ENCODE results near the gene ZNF740. TPM values are rescaled to one million over a fixed set of nuclear protein-coding genes. Genes with fewer than 3 reads are reported as not detected.

ZNF740 gene
- polyA plus RNA-seq, 1 donor from 2014 or later = 24.3 TPM

GRCh38 chr12:53234271-53234914 lies 53.9 kb downstream of the ZNF740 start:
- Histone ChIP-seq H3K27me3 (ENCODE audit: insufficient read depth, low read depth, low read length) (peaks cover 21% of the 10 kb centered on the region), H3K9me2 (ENCODE audit: insufficient read depth, low read length) (no peaks in the 10 kb centered on the region), H2AFZ (ENCODE audit: low read depth, low read length) (no peak overlapping the region), H3K9me3 (ENCODE audit: low read length) (no peaks in the 10 kb centered on the region), H4K20me1 (ENCODE audit: insufficient read depth) (no peaks in the 10 kb centered on the region), H3K9ac (ENCODE audit: low read length) (no peak overlapping the region), H3K4me2 (ENCODE audit: low read length) (no peak overlapping the region), H3F3A (ENCODE audit: insufficient read depth, low read length, poor library complexity, severe bottlenecking) (no peaks in the 10 kb centered on the region), H3K27ac (ENCODE audit: low read length) (no peak overlapping the region), H3K36me3 (ENCODE audit: insufficient read depth, low read length) (no peaks in the 10 kb centered on the region), H3K79me2 (replicated peaks; ENCODE audit: insufficient read depth, low read length) (no peaks in the 10 kb centered on the region), H3K4me3 (ENCODE audit: low read length) (no peak overlapping the region)
- no peak for TF ChIP-seq SMC3 (conservative IDR thresholded peaks at IDR 0.05; ENCODE audit: poor library complexity)

GRCh38 chr12:53235164-53235563 lies 54.6 kb downstream of the ZNF740 start:
- Histone ChIP-seq H3F3A (ENCODE audit: insufficient read depth, low read length, poor library complexity, severe bottlenecking) (no peaks in the 10 kb centered on the region), H3K9me2 (ENCODE audit: insufficient read depth, low read length) (no peaks in the 10 kb centered on the region), H3K4me3 (ENCODE audit: low read length) (no peak overlapping the region), H3K9ac (ENCODE audit: low read length) (no peak overlapping the region), H3K4me2 (ENCODE audit: low read length) (no peak overlapping the region), H3K36me3 (ENCODE audit: insufficient read depth, low read length) (no peaks in the 10 kb centered on the region), H3K27me3 (ENCODE audit: insufficient read depth, low read depth, low read length) (peaks cover 21% of the 10 kb centered on the region), H2AFZ (ENCODE audit: low read depth, low read length) (no peak overlapping the region), H3K27ac (ENCODE audit: low read length) (no peak overlapping the region), H3K9me3 (ENCODE audit: low read length) (no peaks in the 10 kb centered on the region), H3K79me2 (replicated peaks; ENCODE audit: insufficient read depth, low read length) (no peaks in the 10 kb centered on the region), H4K20me1 (ENCODE audit: insufficient read depth) (no peaks in the 10 kb centered on the region)
- TF ChIP-seq EP300 (conservative IDR thresholded peaks at IDR 0.05; ENCODE audit: poor library complexity, severe bottlenecking) = no peak
- TF ChIP-seq EZH2 (IDR thresholded peaks at IDR 0.05; ENCODE audit: borderline replicate concordance, insufficient read depth, low read length, poor library complexity, severe bottlenecking) = no peak
- no peak for TF ChIP-seq POLR2AphosphoS5 (IDR thresholded peaks at IDR 0.05)
- TF ChIP-seq CTCF (IDR thresholded peaks at IDR 0.05; ENCODE audit: poor library complexity, severe bottlenecking) = no peak
- no peak for TF ChIP-seq TAF1 (IDR thresholded peaks at IDR 0.05; ENCODE audit: low read depth)
- no peak for TF ChIP-seq REST (IDR thresholded peaks at IDR 0.05; ENCODE audit: borderline replicate concordance)
- no peak for TF ChIP-seq SMC3 (conservative IDR thresholded peaks at IDR 0.05; ENCODE audit: poor library complexity)
- TF ChIP-seq MXI1 (conservative IDR thresholded peaks at IDR 0.05; ENCODE audit: poor library complexity, severe bottlenecking) = no peak
- no peak for TF ChIP-seq RAD21 (conservative IDR thresholded peaks at IDR 0.05)

All from neural cell (in vitro differentiated cells).